OCI-LY7 (cell line): ENCODE results near the gene RTL9.

Experiments
- EZH2phosphoT487 ChIP-seq: fragments of 200-600 bp; sonication (generic); IDR thresholded peaks from 2 replicates; pipeline ENCODE4 v1.6.1; 2018; ENCODE audit warnings: low read depth, borderline replicate concordance, mild to moderate bottlenecking, mixed run types, antibody characterized with exemption, low read length, moderate library complexity, mixed read lengths
- TF ChIP-seq, protein P1 (sequence below): fragments of 200-600 bp; sonication (generic); conservative IDR thresholded peaks from 2 replicates; pipeline ENCODE4 v1.5.1; 2014; ENCODE audit warnings: mild to moderate bottlenecking, antibody characterized with exemption, low read length, moderate library complexity, mixed read lengths

DNA sequence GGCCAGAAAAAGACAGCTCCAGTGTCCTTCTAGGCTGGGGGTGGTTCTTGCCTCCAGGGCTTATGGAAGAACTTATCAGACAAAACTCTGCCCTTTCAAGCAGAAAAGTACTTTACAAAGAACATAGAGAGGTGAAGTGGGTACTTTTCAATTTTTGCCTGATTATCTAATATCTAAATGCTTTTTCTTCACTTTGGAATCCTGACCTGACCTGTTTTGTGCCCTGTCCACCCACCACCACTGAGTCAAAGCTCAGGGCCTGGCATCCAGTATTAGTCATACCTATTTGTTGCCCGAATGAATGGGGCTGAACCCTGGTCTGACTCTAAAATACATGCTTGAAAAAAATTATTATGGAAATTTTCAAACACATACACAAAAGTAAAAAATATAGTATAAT lies 37.2 kb downstream of the RTL9 start:
- TF ChIP-seq EZH2phosphoT487, result no peak
- TF ChIP-seq, protein P1, sequence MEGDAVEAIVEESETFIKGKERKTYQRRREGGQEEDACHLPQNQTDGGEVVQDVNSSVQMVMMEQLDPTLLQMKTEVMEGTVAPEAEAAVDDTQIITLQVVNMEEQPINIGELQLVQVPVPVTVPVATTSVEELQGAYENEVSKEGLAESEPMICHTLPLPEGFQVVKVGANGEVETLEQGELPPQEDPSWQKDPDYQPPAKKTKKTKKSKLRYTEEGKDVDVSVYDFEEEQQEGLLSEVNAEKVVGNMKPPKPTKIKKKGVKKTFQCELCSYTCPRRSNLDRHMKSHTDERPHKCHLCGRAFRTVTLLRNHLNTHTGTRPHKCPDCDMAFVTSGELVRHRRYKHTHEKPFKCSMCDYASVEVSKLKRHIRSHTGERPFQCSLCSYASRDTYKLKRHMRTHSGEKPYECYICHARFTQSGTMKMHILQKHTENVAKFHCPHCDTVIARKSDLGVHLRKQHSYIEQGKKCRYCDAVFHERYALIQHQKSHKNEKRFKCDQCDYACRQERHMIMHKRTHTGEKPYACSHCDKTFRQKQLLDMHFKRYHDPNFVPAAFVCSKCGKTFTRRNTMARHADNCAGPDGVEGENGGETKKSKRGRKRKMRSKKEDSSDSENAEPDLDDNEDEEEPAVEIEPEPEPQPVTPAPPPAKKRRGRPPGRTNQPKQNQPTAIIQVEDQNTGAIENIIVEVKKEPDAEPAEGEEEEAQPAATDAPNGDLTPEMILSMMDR, result no peak
